ENCODE measurements around the gene UBE2M. TPM values are rescaled to one million over a fixed set of nuclear protein-coding genes. Genes with fewer than 3 reads are reported as not detected.

UBE2M gene
- polyA plus RNA-seq, 1 of the 3 experiments (the other 2 are of a cell fraction) = 135 TPM

DNA sequence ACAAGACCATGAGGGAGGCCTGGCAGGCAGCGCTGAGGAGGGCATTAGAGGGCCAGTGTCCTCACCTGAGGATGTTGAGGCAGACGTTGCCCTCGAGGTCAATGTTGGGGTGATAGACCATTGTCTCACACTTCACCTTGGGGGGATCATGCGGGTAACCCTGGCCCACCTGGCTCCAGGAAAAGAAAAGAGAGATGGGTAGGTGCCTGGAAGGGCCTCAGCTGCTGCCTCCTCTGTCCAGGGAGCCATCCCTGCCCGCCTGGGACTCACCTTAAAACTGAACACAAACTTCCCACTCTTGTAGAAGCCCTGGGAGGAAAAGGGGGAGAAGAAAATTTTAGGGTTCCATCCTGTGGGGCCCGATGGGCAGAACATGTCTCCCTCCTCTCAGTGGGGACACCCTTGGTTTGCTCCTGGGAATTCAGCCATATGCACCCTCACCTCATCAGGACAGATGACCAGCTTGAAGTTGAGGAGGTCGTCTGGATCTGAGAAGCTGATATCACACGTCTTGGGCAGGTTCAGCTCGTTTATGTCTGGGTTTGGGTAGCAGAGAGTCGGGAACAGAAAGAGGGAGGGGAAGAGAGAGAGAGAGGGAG lies 1.7 kb downstream of the UBE2M start:
- POLR2A ChIA-PET = no interaction called here
- CTCF ChIA-PET = interaction anchor here (1.1 to 2.6 kb wide), 3 partner anchors 38 to 43 kb away, joined by 3 to 23 read pairs (median 3); partner anchors contain the start of gene ZBTB45

More for the DNA sequence above, 1.7 kb downstream of the UBE2M start:
- H3F3A ChIP-seq (replicated peaks; ENCODE audit: insufficient read depth) = peaks cover 54% of the 10 kb centered on the region
- no peak for TF ChIP-seq JUND (IDR thresholded peaks at IDR 0.05)
- TF ChIP-seq, protein P1, sequence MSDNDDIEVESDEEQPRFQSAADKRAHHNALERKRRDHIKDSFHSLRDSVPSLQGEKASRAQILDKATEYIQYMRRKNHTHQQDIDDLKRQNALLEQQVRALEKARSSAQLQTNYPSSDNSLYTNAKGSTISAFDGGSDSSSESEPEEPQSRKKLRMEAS (IDR thresholded peaks at IDR 0.05; ENCODE audit: low read depth) = no peak
- TF ChIP-seq, protein P2, sequence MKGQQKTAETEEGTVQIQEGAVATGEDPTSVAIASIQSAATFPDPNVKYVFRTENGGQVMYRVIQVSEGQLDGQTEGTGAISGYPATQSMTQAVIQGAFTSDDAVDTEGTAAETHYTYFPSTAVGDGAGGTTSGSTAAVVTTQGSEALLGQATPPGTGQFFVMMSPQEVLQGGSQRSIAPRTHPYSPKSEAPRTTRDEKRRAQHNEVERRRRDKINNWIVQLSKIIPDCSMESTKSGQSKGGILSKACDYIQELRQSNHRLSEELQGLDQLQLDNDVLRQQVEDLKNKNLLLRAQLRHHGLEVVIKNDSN (IDR thresholded peaks at IDR 0.05; ENCODE audit: borderline replicate concordance, low read depth) = no peak
- TF ChIP-seq POLR2AphosphoS5 (IDR thresholded peaks at IDR 0.05; ENCODE audit: low read depth, low read length) = no peak
- TF ChIP-seq, protein P3, sequence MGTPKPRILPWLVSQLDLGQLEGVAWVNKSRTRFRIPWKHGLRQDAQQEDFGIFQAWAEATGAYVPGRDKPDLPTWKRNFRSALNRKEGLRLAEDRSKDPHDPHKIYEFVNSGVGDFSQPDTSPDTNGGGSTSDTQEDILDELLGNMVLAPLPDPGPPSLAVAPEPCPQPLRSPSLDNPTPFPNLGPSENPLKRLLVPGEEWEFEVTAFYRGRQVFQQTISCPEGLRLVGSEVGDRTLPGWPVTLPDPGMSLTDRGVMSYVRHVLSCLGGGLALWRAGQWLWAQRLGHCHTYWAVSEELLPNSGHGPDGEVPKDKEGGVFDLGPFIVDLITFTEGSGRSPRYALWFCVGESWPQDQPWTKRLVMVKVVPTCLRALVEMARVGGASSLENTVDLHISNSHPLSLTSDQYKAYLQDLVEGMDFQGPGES (IDR thresholded peaks at IDR 0.05; ENCODE audit: low read depth, low read length) = no peak
- TF ChIP-seq MXI1 (IDR thresholded peaks at IDR 0.05; ENCODE audit: low read depth, low read length) = no peak
- TF ChIP-seq TAF1 (IDR thresholded peaks at IDR 0.05; ENCODE audit: borderline replicate concordance, low read depth, low read length) = no peak
- TF ChIP-seq YY1 (IDR thresholded peaks at IDR 0.05; ENCODE audit: low read depth) = no peak
- TF ChIP-seq NRF1 (IDR thresholded peaks at IDR 0.05; ENCODE audit: low read depth, low read length) = no peak
- no peak for TF ChIP-seq TEAD4 (IDR thresholded peaks at IDR 0.05; ENCODE audit: borderline replicate concordance, insufficient read depth)
- TF ChIP-seq, protein P4, sequence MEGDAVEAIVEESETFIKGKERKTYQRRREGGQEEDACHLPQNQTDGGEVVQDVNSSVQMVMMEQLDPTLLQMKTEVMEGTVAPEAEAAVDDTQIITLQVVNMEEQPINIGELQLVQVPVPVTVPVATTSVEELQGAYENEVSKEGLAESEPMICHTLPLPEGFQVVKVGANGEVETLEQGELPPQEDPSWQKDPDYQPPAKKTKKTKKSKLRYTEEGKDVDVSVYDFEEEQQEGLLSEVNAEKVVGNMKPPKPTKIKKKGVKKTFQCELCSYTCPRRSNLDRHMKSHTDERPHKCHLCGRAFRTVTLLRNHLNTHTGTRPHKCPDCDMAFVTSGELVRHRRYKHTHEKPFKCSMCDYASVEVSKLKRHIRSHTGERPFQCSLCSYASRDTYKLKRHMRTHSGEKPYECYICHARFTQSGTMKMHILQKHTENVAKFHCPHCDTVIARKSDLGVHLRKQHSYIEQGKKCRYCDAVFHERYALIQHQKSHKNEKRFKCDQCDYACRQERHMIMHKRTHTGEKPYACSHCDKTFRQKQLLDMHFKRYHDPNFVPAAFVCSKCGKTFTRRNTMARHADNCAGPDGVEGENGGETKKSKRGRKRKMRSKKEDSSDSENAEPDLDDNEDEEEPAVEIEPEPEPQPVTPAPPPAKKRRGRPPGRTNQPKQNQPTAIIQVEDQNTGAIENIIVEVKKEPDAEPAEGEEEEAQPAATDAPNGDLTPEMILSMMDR (IDR thresholded peaks at IDR 0.05) = no peak
- no peak for TF ChIP-seq MEF2A (IDR thresholded peaks at IDR 0.05; ENCODE audit: borderline replicate concordance, low read depth)
- no peak for TF ChIP-seq EP300 (IDR thresholded peaks at IDR 0.05; ENCODE audit: borderline replicate concordance in 1 of 2, low read depth in 1 of 2, low read length in 1 of 2)
- TF ChIP-seq FOXM1 (IDR thresholded peaks at IDR 0.05; ENCODE audit: low read depth) = no peak
- no peak for TF ChIP-seq FOSL2 (IDR thresholded peaks at IDR 0.05; ENCODE audit: borderline replicate concordance, low read depth)
- TF ChIP-seq, protein P5, sequence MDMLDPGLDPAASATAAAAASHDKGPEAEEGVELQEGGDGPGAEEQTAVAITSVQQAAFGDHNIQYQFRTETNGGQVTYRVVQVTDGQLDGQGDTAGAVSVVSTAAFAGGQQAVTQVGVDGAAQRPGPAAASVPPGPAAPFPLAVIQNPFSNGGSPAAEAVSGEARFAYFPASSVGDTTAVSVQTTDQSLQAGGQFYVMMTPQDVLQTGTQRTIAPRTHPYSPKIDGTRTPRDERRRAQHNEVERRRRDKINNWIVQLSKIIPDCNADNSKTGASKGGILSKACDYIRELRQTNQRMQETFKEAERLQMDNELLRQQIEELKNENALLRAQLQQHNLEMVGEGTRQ (IDR thresholded peaks at IDR 0.05; ENCODE audit: borderline replicate concordance, low read depth, low read length) = no peak
- no peak for TF ChIP-seq FOXJ3 (CRISPR knock-in tag; IDR thresholded peaks at IDR 0.05)
- H3K4me2 ChIP-seq = peak overlapping the region; percentile 96
- no peaks in the 10 kb centered on the region for H3K9me3 ChIP-seq
- H4K20me1 ChIP-seq (ENCODE audit: insufficient read depth) = peaks cover 9% of the 10 kb centered on the region; the same call in 1 of the 2 replicates
- peak overlapping the region; percentile 18 to 33; a peak in 2 of 4 replicates for H3K27ac ChIP-seq (ENCODE audit: low read depth in 2 of 2, low read length in 1 of 2)
- DNase-seq = no peak
- no peaks in the 10 kb centered on the region for H3K9me2 ChIP-seq
- H3K79me2 ChIP-seq (ENCODE audit: insufficient read depth) = peaks cover 49% of the 10 kb centered on the region
- H3K4me1 ChIP-seq (ENCODE audit: control insufficient read depth in 1 of 2, insufficient read depth in 2 of 2, low read depth in 1 of 2, low read length in 1 of 2) = peaks cover 24 to 58% of the 10 kb centered on the region in 2 experiments; a peak in 3 of 4 replicates
- no peaks in the 10 kb centered on the region for H3K27me3 ChIP-seq (ENCODE audit: insufficient read depth)
- H3K36me3 ChIP-seq (replicated peaks in 1 of 2; ENCODE audit: control insufficient read depth in 1 of 2, insufficient read depth in 2 of 2, low read length in 1 of 2) = peaks cover 25 to 28% of the 10 kb centered on the region in 2 experiments
- peak overlapping the region; percentile 87 to 91 for H3K4me3 ChIP-seq (ENCODE audit: low read depth in 2 of 2, low read length in 1 of 2)
- H2AFZ ChIP-seq (ENCODE audit: low read depth) = no peak overlapping the region
- peak overlapping the region; percentile 95 for H3K9ac ChIP-seq
- 59% methylated on average over 9 of the region's 10 CpGs for WGBS (ENCODE audit: low lambda C conversion rate)
